ENCODE results near the gene ACBD4. TPM values are rescaled to one million over a fixed set of nuclear protein-coding genes. Genes with fewer than 3 reads are reported as not detected.

Gene ACBD4
- total RNA-seq, 4 donors from 2014 or later, result 8.2 to 14.9 (median 10.1) TPM

- intact Hi-C loops (cut with DNase I; ENCODE audit: low total_unique reads), result loop anchor here (10.0 kb wide), 1 partner anchor 190 kb away; the partner anchor contains the start of gene GFAP
- H3K4me3 ChIP-seq (ENCODE audit: low read depth, poor library complexity, severe bottlenecking), result no peak overlapping the region
- no peak for DNase-seq (ENCODE audit: low spot score in 2 of 2)
- no peak for TF ChIP-seq CTCF (IDR thresholded peaks at IDR 0.05)
- no peak for TF ChIP-seq POLR2A (IDR thresholded peaks at IDR 0.05)
- 78 to 86% methylated on average over 14 to 17 of the region's 17 CpGs for WGBS, 2 donors
Measured at GRCh38 chr17:45104907-45105624, 30.4 kb upstream of the ACBD4 start.

GRCh38 chr17:45106096-45106495, 29.4 kb upstream of the ACBD4 start:
- no peak overlapping the region for H3K4me3 ChIP-seq (ENCODE audit: low read depth, poor library complexity, severe bottlenecking)
- DNase-seq (ENCODE audit: low spot score in 2 of 2), result no peak
- intact Hi-C loops (cut with DNase I; ENCODE audit: low total_unique reads), result loop anchor here (10.0 kb wide), 1 partner anchor 191 kb away; the partner anchor contains the start of gene GFAP
- 73 to 87% methylated on average over 5 of the region's 5 CpGs for WGBS, 2 donors
- TF ChIP-seq CTCF (IDR thresholded peaks at IDR 0.05), result no peak
- TF ChIP-seq POLR2A (IDR thresholded peaks at IDR 0.05), result no peak

- TF ChIP-seq POLR2A (IDR thresholded peaks at IDR 0.05), result no peak
- TF ChIP-seq CTCF (IDR thresholded peaks at IDR 0.05), result no peak
- WGBS, 2 donors, result 71 to 73% methylated on average over 5 of the region's 5 CpGs
- H3K4me3 ChIP-seq (ENCODE audit: low read depth, poor library complexity, severe bottlenecking), result no peak overlapping the region
- intact Hi-C loops (cut with DNase I; ENCODE audit: low total_unique reads), result loop anchor here (10.0 kb wide), 1 partner anchor 192 kb away; the partner anchor contains the start of gene GFAP
- DNase-seq (ENCODE audit: low spot score in 2 of 2), result no peak
Measured at GRCh38 chr17:45106582-45106981, 28.9 kb upstream of the ACBD4 start.

GRCh38 chr17:45107293-45108010, 28.0 kb upstream of the ACBD4 start:
- intact Hi-C loops (cut with DNase I; ENCODE audit: low total_unique reads), result loop anchor here (10.0 kb wide), 1 partner anchor 193 kb away; the partner anchor contains the start of gene GFAP
- DNase-seq (ENCODE audit: low spot score in 2 of 2), result no peak
- H3K4me3 ChIP-seq (ENCODE audit: low read depth, poor library complexity, severe bottlenecking), result no peak overlapping the region
- 73 to 79% methylated on average over 12 to 13 of the region's 13 CpGs for WGBS, 2 donors
- no peak for TF ChIP-seq POLR2A (IDR thresholded peaks at IDR 0.05)
- TF ChIP-seq CTCF (IDR thresholded peaks at IDR 0.05), result no peak

- intact Hi-C loops (cut with DNase I; ENCODE audit: low total_unique reads), result loop anchor here (10.0 kb wide), 1 partner anchor 193 kb away; the partner anchor contains the start of gene GFAP
- no peak for TF ChIP-seq POLR2A (IDR thresholded peaks at IDR 0.05)
- no peak for DNase-seq (ENCODE audit: low spot score in 2 of 2)
- no peak overlapping the region for H3K4me3 ChIP-seq (ENCODE audit: low read depth, poor library complexity, severe bottlenecking)
- 71 to 77% methylated on average over 9 of the region's 9 CpGs for WGBS, 2 donors
Measured at GRCh38 chr17:45108051-45108450, 27.4 kb upstream of the ACBD4 start.
